Measurements from ENCODE around the gene LRRN2.

The LRRN2 gene

DNA sequence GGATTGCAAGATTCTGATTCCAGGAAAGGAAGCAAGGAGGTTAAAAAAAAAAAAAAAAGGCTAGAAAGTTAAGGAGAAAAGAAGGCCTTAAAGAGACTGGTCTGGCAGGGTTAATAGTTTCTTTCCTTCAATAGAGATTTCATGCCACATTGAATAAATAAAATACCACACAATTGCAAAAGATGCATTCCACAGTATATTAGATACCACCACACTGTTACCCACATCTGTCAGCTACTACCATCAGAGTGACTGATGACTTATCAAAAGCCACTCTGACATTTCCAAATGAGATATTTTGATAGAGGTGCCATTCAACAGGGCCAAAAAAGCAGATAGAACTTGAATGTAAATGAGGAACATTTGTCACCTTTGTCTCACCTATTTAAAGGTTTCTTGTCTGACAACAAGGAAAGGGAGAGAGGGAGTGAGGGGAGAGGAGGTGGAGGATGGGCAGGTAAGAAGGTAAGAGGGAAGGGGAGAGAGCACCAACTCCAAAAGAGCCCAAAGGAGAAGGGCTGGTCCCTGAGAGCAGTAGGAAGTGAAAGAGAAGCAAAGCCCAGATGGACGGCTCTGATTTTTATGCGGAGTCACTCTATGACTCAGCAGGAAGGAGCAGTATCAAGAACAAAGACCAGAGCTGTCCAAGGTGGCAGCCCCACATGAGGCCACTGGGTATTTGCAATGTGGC lies 38.3 kb downstream of the LRRN2 start:
- H3K4me3 ChIP-seq (ENCODE audit: low read depth, low read length), result no peak overlapping the region
- DNase-seq (ENCODE audit: low read depth, low spot score), result no peak
- CTCF ChIA-PET, result interaction anchor here (0.7 to 1.4 kb wide), 3 partner anchors 19 to 161 kb away, joined by 3 to 4 read pairs (median 3); no protein-coding TSS in a partner anchor
- TF ChIP-seq, protein P1, sequence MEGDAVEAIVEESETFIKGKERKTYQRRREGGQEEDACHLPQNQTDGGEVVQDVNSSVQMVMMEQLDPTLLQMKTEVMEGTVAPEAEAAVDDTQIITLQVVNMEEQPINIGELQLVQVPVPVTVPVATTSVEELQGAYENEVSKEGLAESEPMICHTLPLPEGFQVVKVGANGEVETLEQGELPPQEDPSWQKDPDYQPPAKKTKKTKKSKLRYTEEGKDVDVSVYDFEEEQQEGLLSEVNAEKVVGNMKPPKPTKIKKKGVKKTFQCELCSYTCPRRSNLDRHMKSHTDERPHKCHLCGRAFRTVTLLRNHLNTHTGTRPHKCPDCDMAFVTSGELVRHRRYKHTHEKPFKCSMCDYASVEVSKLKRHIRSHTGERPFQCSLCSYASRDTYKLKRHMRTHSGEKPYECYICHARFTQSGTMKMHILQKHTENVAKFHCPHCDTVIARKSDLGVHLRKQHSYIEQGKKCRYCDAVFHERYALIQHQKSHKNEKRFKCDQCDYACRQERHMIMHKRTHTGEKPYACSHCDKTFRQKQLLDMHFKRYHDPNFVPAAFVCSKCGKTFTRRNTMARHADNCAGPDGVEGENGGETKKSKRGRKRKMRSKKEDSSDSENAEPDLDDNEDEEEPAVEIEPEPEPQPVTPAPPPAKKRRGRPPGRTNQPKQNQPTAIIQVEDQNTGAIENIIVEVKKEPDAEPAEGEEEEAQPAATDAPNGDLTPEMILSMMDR (IDR thresholded peaks at IDR 0.05; ENCODE audit: insufficient read depth, low read length, missing control alignments), result no peak
- POLR2A ChIA-PET, result no interaction called here

DNA sequence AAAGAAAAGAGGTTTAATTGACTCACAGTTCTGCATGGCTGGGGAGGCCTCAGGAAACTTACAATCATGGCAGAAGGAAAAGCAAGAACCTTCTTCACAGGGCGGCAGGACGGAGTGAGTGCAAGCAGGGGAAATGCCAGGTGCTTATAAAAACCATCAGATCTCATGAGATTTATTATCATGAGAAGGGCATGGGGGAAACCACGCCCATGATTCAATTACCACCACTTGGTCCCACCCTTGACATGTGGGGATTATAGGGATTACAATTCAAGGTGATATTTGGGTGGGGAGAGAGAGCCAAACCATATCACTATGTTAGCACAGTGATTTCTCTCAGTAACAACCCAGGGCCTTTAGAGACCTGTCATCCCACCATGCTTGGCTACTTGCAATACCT lies 39.9 kb downstream of the LRRN2 start:
- ChIA-PET POLR2A (no interaction called here), CTCF (no interaction called here)
- no peak for DNase-seq (ENCODE audit: low read depth, low spot score)
- TF ChIP-seq, protein P1 (IDR thresholded peaks at IDR 0.05; ENCODE audit: insufficient read depth, low read length, missing control alignments), result no peak
- no peak overlapping the region for H3K4me3 ChIP-seq (ENCODE audit: low read depth, low read length)

DNA sequence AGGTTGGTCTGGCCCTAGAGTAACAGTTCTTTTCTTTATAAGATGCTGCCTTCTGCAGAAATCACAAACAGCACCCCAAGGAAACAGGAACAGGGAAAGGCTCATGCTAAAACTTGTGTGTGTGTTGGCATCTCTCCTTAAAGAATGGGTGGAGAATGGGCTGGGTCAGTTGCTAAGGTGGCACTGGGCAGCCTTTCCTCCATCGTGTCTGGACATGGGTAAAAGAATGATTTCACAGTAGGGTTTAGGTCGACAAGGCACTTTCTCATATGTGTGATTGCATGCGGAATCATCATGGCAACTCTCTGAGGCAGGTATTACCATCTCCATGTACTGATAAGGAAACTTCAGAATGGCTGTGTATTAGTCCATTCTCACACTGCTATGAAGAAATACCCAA lies 40.3 kb downstream of the LRRN2 start:
- TF ChIP-seq, protein P1 (IDR thresholded peaks at IDR 0.05; ENCODE audit: insufficient read depth, low read length, missing control alignments), result no peak
- no peak for DNase-seq (ENCODE audit: low read depth, low spot score)
- no peak overlapping the region for H3K4me3 ChIP-seq (ENCODE audit: low read depth, low read length)
- POLR2A ChIA-PET, result no interaction called here
- CTCF ChIA-PET, result no interaction called here

DNA sequence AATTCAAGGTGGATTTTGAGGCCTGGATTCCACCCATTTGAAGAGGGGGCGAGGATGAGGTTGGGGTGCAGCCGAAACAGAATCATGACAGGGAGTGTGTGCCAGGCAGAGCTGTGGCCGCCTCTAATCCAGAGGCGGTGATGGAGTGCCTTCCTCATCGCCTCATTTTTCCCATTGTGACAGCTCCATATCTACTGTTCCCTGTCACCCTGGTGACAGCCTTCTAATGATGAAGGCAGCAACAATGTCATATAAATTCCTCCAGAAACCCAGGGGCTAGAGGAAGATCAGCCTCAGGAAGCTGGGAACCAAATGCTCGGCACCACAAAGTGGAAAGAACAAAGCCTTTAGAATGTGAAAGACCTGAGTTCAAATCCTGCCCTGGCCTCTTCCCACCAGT lies 42.0 kb downstream of the LRRN2 start:
- TF ChIP-seq, protein P1 (IDR thresholded peaks at IDR 0.05; ENCODE audit: insufficient read depth, low read length, missing control alignments), result no peak
- POLR2A ChIA-PET, result no interaction called here
- H3K4me3 ChIP-seq (ENCODE audit: low read depth, low read length), result no peak overlapping the region
- CTCF ChIA-PET, result interaction anchor here (0.6 to 1.5 kb wide), 3 partner anchors 22 to 395 kb away, joined by 3 to 4 read pairs (median 3); no protein-coding TSS in a partner anchor
- DNase-seq (ENCODE audit: low read depth, low spot score), result no peak

GRCh38 chr1:204641936-204642335 lies 43.6 kb downstream of the LRRN2 start:
- H3K4me3 ChIP-seq (ENCODE audit: low read depth, low read length), result no peak overlapping the region
- ChIA-PET CTCF (interaction anchor here (1.0 to 1.6 kb wide), 3 partner anchors 20 to 122 kb away, joined by 3 to 4 read pairs (median 4); no protein-coding TSS in a partner anchor), POLR2A (no interaction called here)
- TF ChIP-seq, protein P1 (IDR thresholded peaks at IDR 0.05; ENCODE audit: insufficient read depth, low read length, missing control alignments), result no peak
- DNase-seq (ENCODE audit: low read depth, low spot score), result no peak

DNA sequence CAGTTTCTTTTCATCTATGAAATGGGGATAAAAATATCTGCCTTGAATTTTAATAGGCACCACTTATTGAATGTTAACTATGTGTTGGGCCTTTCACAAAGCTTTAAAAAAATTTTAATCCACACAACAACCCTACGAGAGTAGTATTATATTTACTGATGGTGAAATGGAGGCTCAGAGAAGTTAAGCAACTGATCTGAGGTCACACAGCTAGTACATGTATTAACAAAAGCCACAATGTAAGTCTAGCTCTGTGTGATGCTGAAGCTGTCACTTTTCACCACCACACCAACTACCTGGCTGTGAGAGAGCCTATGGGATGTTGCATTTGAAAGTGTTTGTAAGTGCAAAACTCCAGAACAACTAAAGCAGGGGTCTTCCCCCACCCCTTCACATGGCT lies 44.1 kb downstream of the LRRN2 start:
- TF ChIP-seq, protein P1 (IDR thresholded peaks at IDR 0.05; ENCODE audit: insufficient read depth, low read length, missing control alignments), result no peak
- no peak overlapping the region for H3K4me3 ChIP-seq (ENCODE audit: low read depth, low read length)
- CTCF ChIA-PET, result interaction anchor here (1.0 to 1.6 kb wide), 2 partner anchors 19 to 122 kb away, joined by 3 to 4 read pairs; no protein-coding TSS in a partner anchor
- POLR2A ChIA-PET, result no interaction called here
- DNase-seq (ENCODE audit: low read depth, low spot score), result no peak

All from AG04449 (cell line).